PC-9 (cell line): ENCODE data around the gene HS6ST1. TPM values are rescaled to one million over a fixed set of nuclear protein-coding genes. Genes with fewer than 3 reads are reported as not detected.

Experiments
- BruUV-seq: library from RNA; stranded (reverse); fragments of 400-500 nt; replicated peaks from 2 replicates; lab custom pipeline; 2021; lab: Mats Ljungman, UMichigan
- CTCF ChIA-PET: fragments of 300-600 bp; sonication (Branson Sonifier 250); formaldehyde crosslinking; loops from one replicate; lab custom pipeline; 2022; ENCODE audit warnings: antibody characterized with exemption; lab: Charles Lee
- POLR2A ChIA-PET: fragments of 300-600 bp; sonication (Branson Sonifier 250); formaldehyde crosslinking; loops from one replicate; lab custom pipeline; 2022; ENCODE audit warnings: antibody characterized with exemption; ENCODE audit not compliant: unreplicated experiment; lab: Charles Lee
- DNase-seq, 2 experiments: peaks; one replicate each; pipeline versions ENCODE4 v3.0.0 to v3.0.0-alpha.2; 2015 to 2022; ENCODE audit warnings: mixed read lengths in 1 of 2
- H2AFZ ChIP-seq: fragments of 200-600 bp; sonication (generic); 2 replicates; pipeline ENCODE4 v1.8.1; 2017; ENCODE audit warnings: antibody characterized with exemption
- H3F3A ChIP-seq: fragments of 200-600 bp; sonication (generic); 2 replicates; pipeline ENCODE4 v1.8.1; 2017; ENCODE audit warnings: antibody characterized with exemption, mild to moderate bottlenecking, low read depth; ENCODE audit not compliant: insufficient read depth
- H3K27ac ChIP-seq: fragments of 200-600 bp; sonication (generic); 2 replicates; pipeline ENCODE4 v1.6.1; 2016; ENCODE audit warnings: mixed run types
- H3K27me3 ChIP-seq: fragments of 200-600 bp; sonication (generic); 2 replicates; pipeline ENCODE4 v1.6.1; 2016; ENCODE audit warnings: low read depth, mixed run types; ENCODE audit not compliant: insufficient read depth
- H3K36me3 ChIP-seq: fragments of 200-600 bp; sonication (generic); 2 replicates; pipeline ENCODE4 v1.6.1; 2016; ENCODE audit warnings: low read depth, mixed run types
- H3K4me1 ChIP-seq: fragments of 200-600 bp; sonication (generic); replicated peaks from 2 replicates; pipeline ENCODE4 v1.6.1; 2016; ENCODE audit warnings: mixed run types; ENCODE audit not compliant: insufficient read depth
- H3K4me2 ChIP-seq: fragments of 200-600 bp; sonication (generic); 2 replicates; pipeline ENCODE4 v1.6.1; 2017; ENCODE audit warnings: mixed run types
- H3K4me3 ChIP-seq: fragments of 200-600 bp; sonication (generic); 2 replicates; pipeline ENCODE4 v1.6.1; 2016; ENCODE audit warnings: mixed run types
- H3K79me2 ChIP-seq: fragments of 200-600 bp; sonication (generic); 2 replicates; pipeline ENCODE4 v1.6.1; 2017; ENCODE audit warnings: low read depth, mixed run types
- H3K9me2 ChIP-seq: fragments of 200-600 bp; sonication (generic); 2 replicates; pipeline ENCODE4 v1.8.1; 2017; ENCODE audit warnings: mild to moderate bottlenecking; ENCODE audit not compliant: insufficient read depth
- H3K9me3 ChIP-seq: fragments of 200-600 bp; sonication (generic); 2 replicates; pipeline ENCODE4 v1.8.1; 2016; ENCODE audit warnings: low read depth; ENCODE audit not compliant: insufficient read depth
- H4K20me1 ChIP-seq: fragments of 200-600 bp; sonication (generic); 2 replicates; pipeline ENCODE4 v1.8.1; 2017; ENCODE audit not compliant: insufficient read depth
- CTCF ChIP-seq: fragments of 200-600 bp; sonication (generic); conservative IDR thresholded peaks from 2 replicates; pipeline ENCODE4 v1.6.1; 2017; ENCODE audit warnings: mixed run types, antibody characterized with exemption, mild to moderate bottlenecking, moderate library complexity
- EZH2 ChIP-seq: fragments of 200-600 bp; sonication (generic); IDR thresholded peaks from 2 replicates; pipeline ENCODE4 v1.8.0; 2017; ENCODE audit warnings: antibody characterized with exemption, low read depth
- intact Hi-C: fragments of 100-400 bp; cut with micrococcal nuclease; formaldehyde crosslinking; loops from one replicate; pipeline ENCODE4 v1.10.0; 2022; ENCODE audit not compliant: unreplicated experiment
- total RNA-seq: library from RNA; stranded (reverse); gene quantifications from 2 replicates; pipeline ENCODE4 v1.2.3, GENCODE V29; 2021

HS6ST1 gene
- total RNA-seq, 1 experiment from 2014 or later = 20.2 TPM

GRCh38 chr2:128260239-128261138 is 58.2 kb downstream of the HS6ST1 start:
- Histone ChIP-seq H3K9me2 (no peaks in the 10 kb centered on the region), H2AFZ (peak overlapping the region; percentile 58; the same call in 1 of the 2 replicates), H3K9me3 (no peaks in the 10 kb centered on the region), H4K20me1 (no peaks in the 10 kb centered on the region), H3K79me2 (no peaks in the 10 kb centered on the region), H3K4me2 (peak overlapping the region; percentile 54), H3K27ac (no peak overlapping the region), H3K36me3 (no peaks in the 10 kb centered on the region), H3F3A (no peaks in the 10 kb centered on the region), H3K4me1 (no peaks in the 10 kb centered on the region), H3K27me3 (no peaks in the 10 kb centered on the region), H3K4me3 (peak overlapping the region; percentile 7; the same call in 1 of the 2 replicates)
- ChIA-PET CTCF (interaction anchor here (0.6 kb wide), 1 partner anchor 45 kb away, joined by 3 read pairs; no protein-coding TSS in a partner anchor), POLR2A (no interaction called here)
- peak; percentile 73 to 74 for DNase-seq
- no TSS peak for BruUV-seq
- TF ChIP-seq EZH2 (no peak), CTCF (no peak)
- intact Hi-C loops = loop anchor here (2.0 kb wide), 2 partner anchors 28 to 44 kb away; no protein-coding TSS in a partner anchor

DNA sequence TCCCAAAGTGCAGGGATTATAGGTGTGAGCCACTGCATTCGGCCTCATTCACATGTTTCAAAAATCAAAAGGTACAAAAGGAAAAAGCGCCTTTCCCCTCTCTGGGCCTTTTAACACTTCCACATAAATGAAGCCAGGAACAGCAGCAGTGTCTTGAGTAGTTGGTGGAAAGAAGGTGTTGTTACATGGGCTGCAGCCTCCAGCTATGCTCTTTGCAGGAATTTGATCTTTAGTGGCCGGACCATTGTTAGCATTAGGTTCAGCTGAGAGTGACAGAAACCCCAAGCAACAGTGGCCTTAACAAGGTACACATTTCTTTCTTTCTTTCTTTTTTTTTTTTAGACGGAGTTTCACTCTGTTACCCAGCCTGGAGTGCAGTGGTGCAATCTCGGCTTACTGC is 59.1 kb downstream of the HS6ST1 start:
- Histone ChIP-seq H3K4me1 (no peaks in the 10 kb centered on the region), H3K4me3 (no peak overlapping the region), H3K4me2 (no peak overlapping the region), H3F3A (no peaks in the 10 kb centered on the region), H3K9me2 (no peaks in the 10 kb centered on the region), H3K9me3 (no peaks in the 10 kb centered on the region), H3K36me3 (no peaks in the 10 kb centered on the region), H3K79me2 (no peaks in the 10 kb centered on the region), H2AFZ (no peak overlapping the region), H3K27me3 (no peaks in the 10 kb centered on the region), H4K20me1 (no peaks in the 10 kb centered on the region), H3K27ac (no peak overlapping the region)
- TF ChIP-seq EZH2 (no peak), CTCF (no peak)
- BruUV-seq = no TSS peak
- CTCF ChIA-PET = no interaction called here
- POLR2A ChIA-PET = no interaction called here
- intact Hi-C loops = no loop called here
- no peak for DNase-seq

- Histone ChIP-seq H3K27me3 (no peaks in the 10 kb centered on the region), H3K4me2 (no peak overlapping the region), H3K9me2 (no peaks in the 10 kb centered on the region), H3K9me3 (no peaks in the 10 kb centered on the region), H3K4me1 (no peaks in the 10 kb centered on the region), H3F3A (no peaks in the 10 kb centered on the region), H3K4me3 (no peak overlapping the region), H3K27ac (no peak overlapping the region), H3K36me3 (no peaks in the 10 kb centered on the region), H2AFZ (no peak overlapping the region), H3K79me2 (no peaks in the 10 kb centered on the region), H4K20me1 (no peaks in the 10 kb centered on the region)
- CTCF ChIA-PET = no interaction called here
- no peak for DNase-seq
- POLR2A ChIA-PET = no interaction called here
- intact Hi-C loops = no loop called here
- TF ChIP-seq EZH2 = no peak
- no peak for TF ChIP-seq CTCF
- BruUV-seq = no TSS peak
These were observed 60.5 kb downstream of the HS6ST1 start for GRCh38 chr2:128258218-128258617.
